ENCODE data around the gene DNM3.

The DNM3 gene

DNA sequence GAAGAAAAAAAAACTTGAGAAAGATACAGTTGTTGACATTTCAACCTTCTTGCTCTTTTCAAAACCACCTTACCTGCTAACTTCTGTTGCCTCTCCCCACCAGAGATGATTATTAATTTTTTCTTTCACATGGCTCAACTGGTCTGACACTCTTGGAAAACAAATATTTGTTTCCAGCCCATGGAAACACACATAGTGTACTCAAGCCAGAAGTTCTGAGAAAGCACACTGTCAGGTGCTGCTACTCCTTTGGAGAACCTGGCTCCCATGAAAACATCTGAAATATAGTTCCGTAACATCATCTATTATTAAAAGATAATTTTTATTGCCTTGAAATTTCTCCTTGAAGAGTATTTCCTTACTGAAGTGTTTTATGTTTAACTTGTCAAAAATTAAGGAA is 434.2 kb downstream of the DNM3 start:
- Histone ChIP-seq H3K27ac (ENCODE audit: low read length) (no peak overlapping the region), H3K79me2 (ENCODE audit: low read length) (no peaks in the 10 kb centered on the region), H3K27me3 (replicated peaks; ENCODE audit: insufficient read depth, low read length) (no peaks in the 10 kb centered on the region), H4K20me1 (ENCODE audit: insufficient read depth, low read length) (no peaks in the 10 kb centered on the region), H3K4me2 (ENCODE audit: low read depth, low read length) (no peak overlapping the region), H3K4me3 (ENCODE audit: low read length) (no peak overlapping the region), H3K36me3 (replicated peaks; ENCODE audit: insufficient read depth, low read length) (no peaks in the 10 kb centered on the region), H3K9me2 (replicated peaks; ENCODE audit: insufficient read depth, low read length) (no peaks in the 10 kb centered on the region), H3K9me3 (replicated peaks; ENCODE audit: insufficient read depth, low read length) (no peaks in the 10 kb centered on the region), H2AFZ (ENCODE audit: low read length) (no peak overlapping the region), H3K9ac (ENCODE audit: low read length) (no peak overlapping the region), H3K4me1 (ENCODE audit: low read length) (peaks cover 9% of the 10 kb centered on the region; the same call in 1 of the 2 replicates), H3F3A (ENCODE audit: insufficient read depth, low read length) (no peaks in the 10 kb centered on the region)
- no peak for DNase-seq
- TF ChIP-seq EZH2phosphoT487 (IDR thresholded peaks at IDR 0.05; ENCODE audit: low read length) (no peak), CTCF (IDR thresholded peaks at IDR 0.05; ENCODE audit: low read length) (no peak), EZH2 (optimal IDR thresholded peaks at IDR 0.05; ENCODE audit: low read depth, low read length) (no peak)

- H3K9ac ChIP-seq (ENCODE audit: low read length) = no peak overlapping the region
- no peaks in the 10 kb centered on the region for H3F3A ChIP-seq (ENCODE audit: insufficient read depth, low read length)
- H3K4me3 ChIP-seq (ENCODE audit: low read length) = no peak overlapping the region
- H3K36me3 ChIP-seq (replicated peaks; ENCODE audit: insufficient read depth, low read length) = no peaks in the 10 kb centered on the region
- no peak for TF ChIP-seq CTCF (IDR thresholded peaks at IDR 0.05; ENCODE audit: low read length)
- no peak for TF ChIP-seq EZH2 (optimal IDR thresholded peaks at IDR 0.05; ENCODE audit: low read depth, low read length)
- no peak for TF ChIP-seq EZH2phosphoT487 (IDR thresholded peaks at IDR 0.05; ENCODE audit: low read length)
- no peak overlapping the region for H2AFZ ChIP-seq (ENCODE audit: low read length)
- no peaks in the 10 kb centered on the region for H3K9me3 ChIP-seq (replicated peaks; ENCODE audit: insufficient read depth, low read length)
- H3K27me3 ChIP-seq (replicated peaks; ENCODE audit: insufficient read depth, low read length) = no peaks in the 10 kb centered on the region
- H3K4me1 ChIP-seq (ENCODE audit: low read length) = peaks cover 9% of the 10 kb centered on the region; the same call in 1 of the 2 replicates
- no peaks in the 10 kb centered on the region for H3K9me2 ChIP-seq (replicated peaks; ENCODE audit: insufficient read depth, low read length)
- no peak for DNase-seq
- no peaks in the 10 kb centered on the region for H3K79me2 ChIP-seq (ENCODE audit: low read length)
- H3K27ac ChIP-seq (ENCODE audit: low read length) = no peak overlapping the region
- no peaks in the 10 kb centered on the region for H4K20me1 ChIP-seq (ENCODE audit: insufficient read depth, low read length)
- H3K4me2 ChIP-seq (ENCODE audit: low read depth, low read length) = no peak overlapping the region
These were observed 435.0 kb downstream of the DNM3 start for GRCh38 chr1:172276120-172276818.

GRCh38 chr1:172277275-172277674 is 436.0 kb downstream of the DNM3 start:
- Histone ChIP-seq H3K4me2 (ENCODE audit: low read depth, low read length) (no peak overlapping the region), H3K27ac (ENCODE audit: low read length) (no peak overlapping the region)
- no peak for DNase-seq

More at GRCh38 chr1:172277275-172277674, 436.0 kb downstream of the DNM3 start:
- Histone ChIP-seq H3F3A (ENCODE audit: insufficient read depth, low read length) (no peaks in the 10 kb centered on the region), H3K27me3 (replicated peaks; ENCODE audit: insufficient read depth, low read length) (no peaks in the 10 kb centered on the region), H3K79me2 (ENCODE audit: low read length) (no peaks in the 10 kb centered on the region), H3K9me3 (replicated peaks; ENCODE audit: insufficient read depth, low read length) (no peaks in the 10 kb centered on the region), H3K36me3 (replicated peaks; ENCODE audit: insufficient read depth, low read length) (no peaks in the 10 kb centered on the region), H2AFZ (ENCODE audit: low read length) (no peak overlapping the region), H3K4me3 (ENCODE audit: low read length) (no peak overlapping the region), H3K9me2 (replicated peaks; ENCODE audit: insufficient read depth, low read length) (no peaks in the 10 kb centered on the region), H3K4me1 (ENCODE audit: low read length) (peaks cover 9% of the 10 kb centered on the region; the same call in 1 of the 2 replicates), H4K20me1 (ENCODE audit: insufficient read depth, low read length) (no peaks in the 10 kb centered on the region), H3K9ac (ENCODE audit: low read length) (no peak overlapping the region)
- TF ChIP-seq EZH2 (optimal IDR thresholded peaks at IDR 0.05; ENCODE audit: low read depth, low read length) (no peak), EZH2phosphoT487 (IDR thresholded peaks at IDR 0.05; ENCODE audit: low read length) (no peak), CTCF (IDR thresholded peaks at IDR 0.05; ENCODE audit: low read length) (no peak)
